ENCODE measurements around the gene TYK2. TPM values are rescaled to one million over a fixed set of nuclear protein-coding genes. Genes with fewer than 3 reads are reported as not detected.

TYK2 gene
- total and polyA plus RNA-seq, 2 of the 4 experiments (the other 2 are of a cell fraction), result 40.9 to 97.9 TPM

DNA sequence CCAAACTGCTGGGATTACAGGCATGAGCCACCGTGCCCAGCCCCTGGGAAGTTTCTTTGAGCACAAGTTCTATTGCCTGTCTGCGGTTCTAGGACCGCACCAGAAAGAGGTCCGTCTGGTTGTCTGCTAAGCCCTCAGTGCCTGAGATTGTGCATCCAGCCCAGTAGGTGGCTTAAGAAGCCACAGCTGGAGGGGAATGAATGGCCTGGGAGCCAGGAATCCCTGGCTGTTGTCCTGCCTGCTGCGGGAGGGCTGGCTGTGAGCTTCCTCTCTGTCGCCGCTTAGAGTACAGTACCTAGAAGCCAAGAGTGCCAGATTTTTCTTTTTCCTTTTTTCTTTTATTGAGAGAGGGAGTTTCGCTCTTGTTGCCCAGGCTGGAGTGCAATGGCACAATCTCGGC lies 4.2 kb upstream of the TYK2 start:
- ChIA-PET POLR2A (ENCODE audit: unreplicated experiment) (no interaction called here), CTCF (no interaction called here)
- H2BK15ac ChIP-seq (ENCODE audit: low read depth, low read length), result no peak overlapping the region
- no peak overlapping the region for H4K91ac ChIP-seq (ENCODE audit: insufficient read depth, low read depth, low read length)
- TF ChIP-seq, protein P1, sequence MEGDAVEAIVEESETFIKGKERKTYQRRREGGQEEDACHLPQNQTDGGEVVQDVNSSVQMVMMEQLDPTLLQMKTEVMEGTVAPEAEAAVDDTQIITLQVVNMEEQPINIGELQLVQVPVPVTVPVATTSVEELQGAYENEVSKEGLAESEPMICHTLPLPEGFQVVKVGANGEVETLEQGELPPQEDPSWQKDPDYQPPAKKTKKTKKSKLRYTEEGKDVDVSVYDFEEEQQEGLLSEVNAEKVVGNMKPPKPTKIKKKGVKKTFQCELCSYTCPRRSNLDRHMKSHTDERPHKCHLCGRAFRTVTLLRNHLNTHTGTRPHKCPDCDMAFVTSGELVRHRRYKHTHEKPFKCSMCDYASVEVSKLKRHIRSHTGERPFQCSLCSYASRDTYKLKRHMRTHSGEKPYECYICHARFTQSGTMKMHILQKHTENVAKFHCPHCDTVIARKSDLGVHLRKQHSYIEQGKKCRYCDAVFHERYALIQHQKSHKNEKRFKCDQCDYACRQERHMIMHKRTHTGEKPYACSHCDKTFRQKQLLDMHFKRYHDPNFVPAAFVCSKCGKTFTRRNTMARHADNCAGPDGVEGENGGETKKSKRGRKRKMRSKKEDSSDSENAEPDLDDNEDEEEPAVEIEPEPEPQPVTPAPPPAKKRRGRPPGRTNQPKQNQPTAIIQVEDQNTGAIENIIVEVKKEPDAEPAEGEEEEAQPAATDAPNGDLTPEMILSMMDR (conservative IDR thresholded peaks at IDR 0.05; ENCODE audit: low read depth, low read length), result no peak
- TF ChIP-seq BHLHE40 (IDR thresholded peaks at IDR 0.05; ENCODE audit: low read depth, low read length), result no peak
- no peak for TF ChIP-seq SMC3 (IDR thresholded peaks at IDR 0.05; ENCODE audit: low read depth, low read length)
- no peak for TF ChIP-seq MXI1 (IDR thresholded peaks at IDR 0.05; ENCODE audit: borderline replicate concordance, low read depth, low read length)
- TF ChIP-seq CEBPB (IDR thresholded peaks at IDR 0.05; ENCODE audit: low read depth, low read length), result no peak
- TF ChIP-seq RCOR1 (IDR thresholded peaks at IDR 0.05; ENCODE audit: insufficient replicate concordance, low read length), result no peak
- TF ChIP-seq POLR2A (IDR thresholded peaks at IDR 0.05; ENCODE audit: low read depth, low read length), result no peak
- TF ChIP-seq, protein P2, sequence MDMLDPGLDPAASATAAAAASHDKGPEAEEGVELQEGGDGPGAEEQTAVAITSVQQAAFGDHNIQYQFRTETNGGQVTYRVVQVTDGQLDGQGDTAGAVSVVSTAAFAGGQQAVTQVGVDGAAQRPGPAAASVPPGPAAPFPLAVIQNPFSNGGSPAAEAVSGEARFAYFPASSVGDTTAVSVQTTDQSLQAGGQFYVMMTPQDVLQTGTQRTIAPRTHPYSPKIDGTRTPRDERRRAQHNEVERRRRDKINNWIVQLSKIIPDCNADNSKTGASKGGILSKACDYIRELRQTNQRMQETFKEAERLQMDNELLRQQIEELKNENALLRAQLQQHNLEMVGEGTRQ (IDR thresholded peaks at IDR 0.05; ENCODE audit: low read depth, low read length), result no peak
- no peak for TF ChIP-seq RFX5 (IDR thresholded peaks at IDR 0.05; ENCODE audit: low read depth, low read length)
- TF ChIP-seq RAD21 (IDR thresholded peaks at IDR 0.05; ENCODE audit: low read length), result no peak
- TF ChIP-seq FOS (IDR thresholded peaks at IDR 0.05; ENCODE audit: low read depth, low read length), result no peak
- no peak for TF ChIP-seq CHD1 (IDR thresholded peaks at IDR 0.05; ENCODE audit: low read depth, low read length)
- H2BK20ac ChIP-seq (ENCODE audit: low read depth, low read length), result no peak overlapping the region
- in situ Hi-C loops (cut with MboI; ENCODE audit: low sequenced_read_pairs) (loop anchor here (10.0 kb wide), 1 partner anchor 460 kb away; no protein-coding TSS in a partner anchor), intact Hi-C loops (cut with micrococcal nuclease) (no loop called here), dilution Hi-C loops (cut with HindIII; ENCODE audit: low sequenced_read_pairs, unreplicated experiment) (no loop called here)
- H2BK5ac ChIP-seq (ENCODE audit: low read depth, low read length, poor library complexity, severe bottlenecking), result no peak overlapping the region
- DNase-seq (no peak), ATAC-seq (ENCODE audit: low read depth) (no peak)
- H4K20me1 ChIP-seq (ENCODE audit: insufficient read depth, low read length), result no peaks in the 10 kb centered on the region; the same call in 1 of the 2 replicates
- no peaks in the 10 kb centered on the region for H3K9me3 ChIP-seq (ENCODE audit: control insufficient read depth, insufficient read depth, low read length)
- H3K36me3 ChIP-seq (ENCODE audit: control insufficient read depth, insufficient read depth, low read length), result no peaks in the 10 kb centered on the region
- H4K8ac ChIP-seq (ENCODE audit: low read depth in 2 of 2, low read length in 2 of 2), result no peak overlapping the region
- H3K9ac ChIP-seq (ENCODE audit: low read depth, low read length), result no peak overlapping the region
- 100% methylated on average over 2 of the region's 9 CpGs; no CpG with 5 or more reads in 1 of the 2 experiments for WGBS, 2 experiments (ENCODE audit: extremely low coverage in 2 of 2, insufficient read length in 1 of 2)
- H4K5ac ChIP-seq (ENCODE audit: low read depth, low read length), result no peak overlapping the region
- H3K14ac ChIP-seq (replicated peaks; ENCODE audit: low read depth, low read length), result no peak overlapping the region
- no peaks in the 10 kb centered on the region for H3K27me3 ChIP-seq (ENCODE audit: control insufficient read depth, insufficient read depth, low read length)
- H3K79me1 ChIP-seq (ENCODE audit: low read depth in 1 of 2, low read length in 2 of 2), result peaks cover 6 to 14% of the 10 kb centered on the region in 2 experiments; a peak in 3 of 4 replicates
- H2AFZ ChIP-seq (replicated peaks; ENCODE audit: low read length, poor library complexity), result no peak overlapping the region
- H3K4me1 ChIP-seq (ENCODE audit: control insufficient read depth, insufficient read depth, low read length), result no peaks in the 10 kb centered on the region; the same call in 1 of the 2 replicates
- H2AK9ac ChIP-seq (replicated peaks; ENCODE audit: low read depth, low read length, poor library complexity), result no peak overlapping the region
- H3K4ac ChIP-seq (ENCODE audit: low read depth, low read length), result no peak overlapping the region
- no peak overlapping the region for H3K56ac ChIP-seq (ENCODE audit: extremely low read depth, insufficient read depth, low read length)
- H2BK120ac ChIP-seq (ENCODE audit: low read depth, low read length), result no peak overlapping the region
- H3K23ac ChIP-seq (ENCODE audit: low read depth, low read length), result no peak overlapping the region
- no peaks in the 10 kb centered on the region for H3K9me1 ChIP-seq (ENCODE audit: insufficient read depth, low read length)
- BruUV-seq (replicated peaks), result no TSS peak
- no peak overlapping the region for H3K18ac ChIP-seq (ENCODE audit: low read depth, low read length)
- no peak overlapping the region for H2AK5ac ChIP-seq (ENCODE audit: low read depth, low read length)
- H3K4me3 ChIP-seq (ENCODE audit: insufficient read depth, low read depth, low read length), result no peak overlapping the region
- no peak overlapping the region for H3K27ac ChIP-seq (ENCODE audit: insufficient read depth, low read length)
- no peak overlapping the region for H3K4me2 ChIP-seq (ENCODE audit: low read depth, low read length)

Data from IMR-90 (cell line).